HCT116 (cell line): ENCODE data around the gene BTBD16. TPM values are rescaled to one million over a fixed set of nuclear protein-coding genes. Genes with fewer than 3 reads are reported as not detected.

Experiments used
- ATAC-seq: fragments of 200-7000 bp; cut with Tn5 transposase; 2 replicates; pipeline ENCODE4 v1.9.1; 2020; ENCODE audit warnings: mild to moderate bottlenecking, moderate library complexity
- BruUV-seq: library from RNA; stranded (reverse); fragments of 400-500 nt; replicated peaks from 2 replicates; lab custom pipeline; 2021; lab: Mats Ljungman, UMichigan
- CTCF ChIA-PET: fragments of 300-600 bp; sonication (Branson Sonifier 250); formaldehyde crosslinking; loops from one replicate; lab custom pipeline; 2021; ENCODE audit warnings: antibody characterized with exemption; lab: Charles Lee
- POLR2A ChIA-PET: fragments of 300-600, 350-600 bp; sonication (Branson Sonifier 250); formaldehyde crosslinking; loops from one replicate; lab custom pipeline; 2021; ENCODE audit warnings: antibody characterized with exemption; lab: Charles Lee
- RAD21 ChIA-PET, 2 experiments: fragments of 300-600 bp; sonication (Branson Sonifier 250); formaldehyde crosslinking; loops; one replicate each; lab custom pipeline; 2023; ENCODE audit warnings: low total read pairs in 2 of 2; ENCODE audit not compliant: uncharacterized antibody in 2 of 2, unreplicated experiment in 2 of 2, low non-redundant PET in 1 of 2; lab: Charles Lee
- DNase-seq: peaks from one replicate; pipeline ENCODE4 v3.0.0-alpha.2; 2010; ENCODE audit warnings: low read depth, low spot score
- H2AFZ ChIP-seq: fragments of 200-600 bp; shearing (Covaris generic), sonication (generic); 2 replicates; pipeline ENCODE4 v1.6.1; 2017; ENCODE audit warnings: low read depth, mixed run types, mixed read lengths, antibody characterized with exemption, low read length; ENCODE audit not compliant: poor library complexity, severe bottlenecking
- H3K27ac ChIP-seq: 2 replicates; pipeline ENCODE4 v1.5.1; 2012; ENCODE audit warnings: low read depth, low read length
- H3K27me3 ChIP-seq: fragments of 200-600 bp; sonication (generic); 2 replicates; pipeline ENCODE4 v1.6.1; 2016; ENCODE audit warnings: mixed run types, low read length, mixed read lengths; ENCODE audit not compliant: insufficient read depth
- H3K36me3 ChIP-seq, 2 experiments: fragments of 200-500 bp in 1 of 2; fragments of 200-600 bp in 1 of 2; sonication (Bioruptor generic) in 1 of 2; sonication (generic) in 1 of 2; 2 replicates each; pipeline versions ENCODE4 v1.5.1 to v1.6.1; 2014 to 2016; ENCODE audit warnings: low read length in 2 of 2, inconsistent platforms in 1 of 2, mixed read lengths in 1 of 2, mixed run types in 1 of 2; ENCODE audit not compliant: insufficient read depth in 2 of 2, control insufficient read depth in 1 of 2
- H3K4me1 ChIP-seq, 2 experiments: fragments of 200-600 bp in 1 of 2; sonication (generic) in 1 of 2; 2 replicates each; pipeline versions ENCODE4 v1.5.1 to v1.6.1; 2012 to 2017; ENCODE audit warnings: low read length in 2 of 2, inconsistent platforms in 1 of 2, mild to moderate bottlenecking in 1 of 2, mixed read lengths in 1 of 2, mixed run types in 1 of 2, moderate library complexity in 1 of 2; ENCODE audit not compliant: insufficient read depth in 2 of 2, control insufficient read depth in 1 of 2
- H3K4me2 ChIP-seq: fragments of 200-600 bp; sonication (generic); 2 replicates; pipeline ENCODE4 v1.6.1; 2017; ENCODE audit warnings: mixed run types, low read length, mixed read lengths
- H3K4me3 ChIP-seq, 2 experiments: fragments of 200-600 bp in 1 of 2; sonication (generic) in 1 of 2; replicated peaks in 1 of 2; 2 replicates each; pipeline ENCODE4 v1.5.1; 2011 to 2016; ENCODE audit warnings: low read length in 2 of 2, control low read depth in 1 of 2, low read depth in 1 of 2, mild to moderate bottlenecking in 1 of 2, mixed read lengths in 1 of 2, mixed run types in 1 of 2
- H3K79me2 ChIP-seq: fragments of 200-600 bp; sonication (generic); 2 replicates; pipeline ENCODE4 v1.6.1; 2017; ENCODE audit warnings: mild to moderate bottlenecking, mixed run types, low read length, moderate library complexity, mixed read lengths; ENCODE audit not compliant: insufficient read depth
- H3K9ac ChIP-seq: fragments of 200-600 bp; sonication (generic); 2 replicates; pipeline ENCODE4 v1.6.1; 2016; ENCODE audit warnings: low read length, mixed read lengths
- H3K9me2 ChIP-seq: fragments of 200-600 bp; sonication (generic), shearing (Covaris generic); 2 replicates; pipeline ENCODE4 v1.6.1; 2017; ENCODE audit warnings: mixed run types, mild to moderate bottlenecking, moderate library complexity; ENCODE audit not compliant: insufficient read depth
- H3K9me3 ChIP-seq, 2 experiments: fragments of 200-500 bp in 1 of 2; fragments of 200-600 bp in 1 of 2; sonication (Bioruptor generic) in 1 of 2; sonication (generic) in 1 of 2; 2 replicates each; pipeline ENCODE4 v1.6.1; 2014 to 2017; ENCODE audit warnings: low read length in 2 of 2, mixed read lengths in 2 of 2, inconsistent platforms in 1 of 2, low read depth in 1 of 2, mild to moderate bottlenecking in 1 of 2, mixed run types in 1 of 2, moderate library complexity in 1 of 2; ENCODE audit not compliant: control insufficient read depth in 1 of 2, insufficient read depth in 1 of 2
- H4K20me1 ChIP-seq: fragments of 200-600 bp; sonication (generic), shearing (Covaris generic); 2 replicates; pipeline ENCODE4 v1.6.1; 2017; ENCODE audit warnings: mixed run types, mild to moderate bottlenecking, moderate library complexity; ENCODE audit not compliant: insufficient read depth
- ATF3 ChIP-seq: IDR thresholded peaks from 2 replicates; pipeline ENCODE4 v1.6.1; 2012
- CEBPB ChIP-seq: IDR thresholded peaks from 2 replicates; pipeline ENCODE4 v1.6.1; 2012; ENCODE audit warnings: low read depth
- EGR1 ChIP-seq: IDR thresholded peaks from 2 replicates; pipeline ENCODE4 v1.6.1; 2012; ENCODE audit warnings: low read depth
- ELF1 ChIP-seq: IDR thresholded peaks from 2 replicates; pipeline ENCODE4 v1.6.1; 2012; ENCODE audit warnings: low read depth, borderline replicate concordance
- EZH2 ChIP-seq: fragments of 200-600 bp; sonication (generic); IDR thresholded peaks from 2 replicates; pipeline ENCODE4 v1.6.1; 2017; ENCODE audit warnings: antibody characterized with exemption, mixed run types
- FOSL1 ChIP-seq: IDR thresholded peaks from 2 replicates; pipeline ENCODE4 v1.6.1; 2012; ENCODE audit warnings: low read depth
- JUND ChIP-seq: IDR thresholded peaks from 2 replicates; pipeline ENCODE4 v1.6.1; 2012
- POLR2A ChIP-seq: IDR thresholded peaks from 2 replicates; pipeline ENCODE4 v1.7.0; 2011; ENCODE audit warnings: borderline replicate concordance; ENCODE audit not compliant: insufficient read depth, insufficient read length; ENCODE audit errors: extremely low read depth
- POLR2AphosphoS5 ChIP-seq: IDR thresholded peaks from 2 replicates; pipeline ENCODE4 v1.6.1; 2011; ENCODE audit warnings: mild to moderate bottlenecking, low read depth, low read length, moderate library complexity
- RAD21 ChIP-seq: IDR thresholded peaks from 2 replicates; pipeline ENCODE4 v1.6.1; 2012; ENCODE audit warnings: low read depth, mild to moderate bottlenecking
- SIN3A ChIP-seq: IDR thresholded peaks from 2 replicates; pipeline ENCODE4 v1.6.1; 2012; ENCODE audit warnings: low read depth
- SRF ChIP-seq: IDR thresholded peaks from 2 replicates; pipeline ENCODE4 v1.6.1; 2012; ENCODE audit warnings: low read depth
- TCF7L2 ChIP-seq: IDR thresholded peaks from 2 replicates; pipeline ENCODE4 v1.7.0; 2011; ENCODE audit warnings: borderline replicate concordance, inconsistent platforms; ENCODE audit not compliant: insufficient read depth, insufficient read length; ENCODE audit errors: extremely low read depth
- YY1 ChIP-seq: IDR thresholded peaks from 2 replicates; pipeline ENCODE4 v1.6.1; 2011; ENCODE audit warnings: low read length, low read depth, moderate library complexity, mild to moderate bottlenecking; ENCODE audit not compliant: insufficient replicate concordance; ENCODE audit errors: extremely low read depth
- ZFX ChIP-seq: fragments of 450-650 bp; IDR thresholded peaks from 2 replicates; pipeline ENCODE4 v1.6.1; 2017
- ZNF274 ChIP-seq: fragments of 200-500 bp; sonication (Bioruptor generic); IDR thresholded peaks from 2 replicates; pipeline ENCODE4 v1.6.1; 2014; ENCODE audit warnings: mild to moderate bottlenecking, low read depth, low read length, inconsistent platforms
- intact Hi-C: fragments of 100-400 bp; cut with micrococcal nuclease; formaldehyde crosslinking; loops from 2 replicates; pipeline ENCODE4 v1.10.0; 2022
- total RNA-seq: library from RNA; stranded (reverse); gene quantifications from one replicate; pipeline ENCODE4 v1.2.1, GENCODE V29; 2021; ENCODE audit not compliant: unreplicated experiment
- TF ChIP-seq, protein P1 (sequence below): IDR thresholded peaks from 2 replicates; pipeline ENCODE4 v1.6.1; 2012

The BTBD16 gene
- total RNA-seq, 1 experiment from 2014 or later, result 0.27 TPM

- no peaks in the 10 kb centered on the region for H3K79me2 ChIP-seq
- ATAC-seq (no peak), DNase-seq (no peak)
- no peak overlapping the region for H2AFZ ChIP-seq
- POLR2A ChIA-PET, result no interaction called here
- no peak overlapping the region for H3K4me2 ChIP-seq
- BruUV-seq, result no TSS peak
- H3K27ac ChIP-seq, result no peak overlapping the region
- CTCF ChIA-PET, result interaction anchor here (1.3 kb wide), 1 partner anchor 10 kb away, joined by 3 read pairs; no protein-coding TSS in a partner anchor
- peaks cover 0 to 15% of the 10 kb centered on the region in 2 experiments; a peak in 2 of 4 replicates for H3K4me1 ChIP-seq
- H3K36me3 ChIP-seq, result no peaks in the 10 kb centered on the region
- no peak overlapping the region for H3K4me3 ChIP-seq
- H3K9me3 ChIP-seq, result no peaks in the 10 kb centered on the region
- H4K20me1 ChIP-seq, result no peaks in the 10 kb centered on the region
- TF ChIP-seq SIN3A (no peak), ELF1 (no peak), YY1 (no peak), TCF7L2 (no peak)
- intact Hi-C loops, result no loop called here
- H3K9ac ChIP-seq, result no peak overlapping the region
- no peaks in the 10 kb centered on the region for H3K9me2 ChIP-seq
- H3K27me3 ChIP-seq, result no peaks in the 10 kb centered on the region; the same call in 1 of the 2 replicates
- RAD21 ChIA-PET, result no interaction called here
These were observed 61.9 kb downstream of the BTBD16 start for GRCh38 chr10:122333037-122333436.

GRCh38 chr10:122336332-122336731 lies 65.2 kb downstream of the BTBD16 start:
- ChIA-PET RAD21 (no interaction called here), POLR2A (no interaction called here), CTCF (no interaction called here)
- Histone ChIP-seq H3K4me3 (no peak overlapping the region), H3K27me3 (no peaks in the 10 kb centered on the region; the same call in 1 of the 2 replicates), H3K4me1 (peaks cover 0 to 10% of the 10 kb centered on the region in 2 experiments; a peak in 2 of 4 replicates), H3K4me2 (no peak overlapping the region), H2AFZ (no peak overlapping the region), H4K20me1 (no peaks in the 10 kb centered on the region), H3K9me3 (no peaks in the 10 kb centered on the region), H3K27ac (no peak overlapping the region), H3K9me2 (no peaks in the 10 kb centered on the region), H3K36me3 (no peaks in the 10 kb centered on the region), H3K9ac (no peak overlapping the region), H3K79me2 (no peaks in the 10 kb centered on the region)
- TF ChIP-seq CEBPB (no peak), JUND (no peak), ELF1 (no peak), SRF (no peak), FOSL1 (no peak), POLR2AphosphoS5 (no peak), ZFX (no peak), ZNF274 (no peak), SIN3A (no peak), RAD21 (no peak), EGR1 (no peak), EZH2 (no peak), ATF3 (no peak), POLR2A (no peak), TCF7L2 (no peak)
- TF ChIP-seq, protein P1, sequence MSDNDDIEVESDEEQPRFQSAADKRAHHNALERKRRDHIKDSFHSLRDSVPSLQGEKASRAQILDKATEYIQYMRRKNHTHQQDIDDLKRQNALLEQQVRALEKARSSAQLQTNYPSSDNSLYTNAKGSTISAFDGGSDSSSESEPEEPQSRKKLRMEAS, result no peak
- BruUV-seq, result no TSS peak
- intact Hi-C loops, result no loop called here
- ATAC-seq, result no peak
- DNase-seq, result no peak
